Esophagus squamous epithelium (tissue), 4 donors: ENCODE data around the gene KLF13.

Experiments
- POLR2A ChIP-seq, 4 donors: fragments of 450-650 bp; IDR thresholded peaks; one replicate each; pipeline ENCODE4 v1.6.1; 2017; ENCODE audit warnings: antibody characterized with exemption in 4 of 4, mild to moderate bottlenecking in 4 of 4, moderate library complexity in 3 of 4
- TF ChIP-seq, protein P1 (sequence below), 6 experiments: fragments of 450-650 bp in 4 of 6; fragments of 200-600 bp in 2 of 6; sonication (generic) in 2 of 6; IDR thresholded peaks; one replicate each; pipeline ENCODE4 v1.5.1; 2016 to 2019; ENCODE audit warnings: antibody characterized with exemption in 6 of 6, mild to moderate bottlenecking in 4 of 6, moderate library complexity in 4 of 6

DNA sequence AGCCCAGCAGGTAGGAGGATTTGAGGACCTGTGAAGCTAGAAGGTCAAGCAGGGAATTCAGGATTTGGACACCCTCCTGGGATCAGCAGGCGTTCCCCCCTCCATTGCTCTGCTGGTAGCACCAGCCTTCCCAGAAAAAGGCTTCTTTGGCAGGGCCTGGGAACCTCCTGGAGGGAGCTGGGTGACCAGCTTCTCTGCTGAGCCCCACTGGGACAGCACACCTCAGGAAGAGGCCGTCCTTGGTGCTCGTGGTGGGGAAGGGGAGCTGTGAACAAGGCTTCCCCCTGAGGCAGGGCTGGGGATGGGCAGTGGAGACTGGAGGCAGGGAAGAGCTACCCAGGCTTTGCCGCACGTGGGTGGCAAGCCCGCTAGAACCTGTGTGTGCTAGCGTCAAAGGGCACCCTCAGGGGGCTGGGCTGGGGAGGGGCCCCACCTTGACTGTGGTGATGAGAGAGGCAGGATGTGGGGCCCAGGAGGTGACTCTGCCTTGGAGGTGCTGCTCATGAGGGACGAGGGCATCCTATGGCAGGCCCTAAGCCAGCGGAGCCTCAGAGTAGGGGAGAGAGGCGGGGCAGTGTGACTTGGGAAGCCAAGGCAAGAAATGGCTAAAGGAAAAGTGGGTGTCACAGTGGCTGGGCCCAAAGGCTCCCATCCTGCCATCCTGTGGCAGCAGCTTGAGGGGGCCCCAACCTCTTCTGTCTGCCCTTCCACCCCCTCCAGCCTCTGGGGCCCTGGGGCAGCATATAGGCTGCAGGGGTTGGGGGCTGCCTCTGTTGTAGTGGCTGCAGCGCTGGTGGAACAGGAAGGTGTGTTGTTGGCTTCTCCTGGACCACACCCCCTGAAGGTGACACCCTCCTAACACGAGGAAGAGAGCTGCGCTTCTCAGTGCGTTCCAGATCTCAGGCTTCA, 20.7 kb downstream of the KLF13 start:
- TF ChIP-seq, protein P1, sequence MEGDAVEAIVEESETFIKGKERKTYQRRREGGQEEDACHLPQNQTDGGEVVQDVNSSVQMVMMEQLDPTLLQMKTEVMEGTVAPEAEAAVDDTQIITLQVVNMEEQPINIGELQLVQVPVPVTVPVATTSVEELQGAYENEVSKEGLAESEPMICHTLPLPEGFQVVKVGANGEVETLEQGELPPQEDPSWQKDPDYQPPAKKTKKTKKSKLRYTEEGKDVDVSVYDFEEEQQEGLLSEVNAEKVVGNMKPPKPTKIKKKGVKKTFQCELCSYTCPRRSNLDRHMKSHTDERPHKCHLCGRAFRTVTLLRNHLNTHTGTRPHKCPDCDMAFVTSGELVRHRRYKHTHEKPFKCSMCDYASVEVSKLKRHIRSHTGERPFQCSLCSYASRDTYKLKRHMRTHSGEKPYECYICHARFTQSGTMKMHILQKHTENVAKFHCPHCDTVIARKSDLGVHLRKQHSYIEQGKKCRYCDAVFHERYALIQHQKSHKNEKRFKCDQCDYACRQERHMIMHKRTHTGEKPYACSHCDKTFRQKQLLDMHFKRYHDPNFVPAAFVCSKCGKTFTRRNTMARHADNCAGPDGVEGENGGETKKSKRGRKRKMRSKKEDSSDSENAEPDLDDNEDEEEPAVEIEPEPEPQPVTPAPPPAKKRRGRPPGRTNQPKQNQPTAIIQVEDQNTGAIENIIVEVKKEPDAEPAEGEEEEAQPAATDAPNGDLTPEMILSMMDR (IDR thresholded peaks at IDR 0.05) = no peak
- no peak for TF ChIP-seq POLR2A (IDR thresholded peaks at IDR 0.05)
